ENCODE data around the gene CLN3.
"Not testable (repeated sequence)": the region's sequence is repeated elsewhere in the genome, so short reads cannot be mapped to it uniquely, and the experiment has no call there.

Gene CLN3

GRCh38 chr16:28494121-28494851, 2.4 kb upstream of the CLN3 start, which contains the start of gene APOBR:
APOBR (plus strand) TSS chr16:28494643; CDS start chr16:28494682, 39 bp downstream.
- no peak for DNase-seq (ENCODE audit: low read depth)

DNA sequence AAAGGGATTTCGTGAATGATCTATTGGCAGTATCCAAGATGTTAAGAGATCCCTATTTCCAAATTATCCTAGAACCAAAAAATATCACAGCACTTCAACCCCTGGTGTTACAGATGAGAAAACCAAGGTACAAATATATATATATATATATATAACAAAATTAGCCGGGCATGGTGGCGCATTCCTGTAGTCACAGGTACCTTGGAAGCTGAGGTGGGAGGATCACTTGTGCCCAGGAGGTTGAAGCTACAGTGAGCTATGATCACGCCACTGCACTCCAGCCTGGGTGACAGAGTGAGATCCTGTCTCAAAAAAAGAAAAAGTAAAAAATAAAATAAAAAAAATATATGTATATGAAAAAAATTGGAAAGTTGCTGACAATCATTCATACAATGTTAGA, 637 bp upstream of the CLN3 start:
- DNase-seq (ENCODE audit: low read depth), result no peak

DNA sequence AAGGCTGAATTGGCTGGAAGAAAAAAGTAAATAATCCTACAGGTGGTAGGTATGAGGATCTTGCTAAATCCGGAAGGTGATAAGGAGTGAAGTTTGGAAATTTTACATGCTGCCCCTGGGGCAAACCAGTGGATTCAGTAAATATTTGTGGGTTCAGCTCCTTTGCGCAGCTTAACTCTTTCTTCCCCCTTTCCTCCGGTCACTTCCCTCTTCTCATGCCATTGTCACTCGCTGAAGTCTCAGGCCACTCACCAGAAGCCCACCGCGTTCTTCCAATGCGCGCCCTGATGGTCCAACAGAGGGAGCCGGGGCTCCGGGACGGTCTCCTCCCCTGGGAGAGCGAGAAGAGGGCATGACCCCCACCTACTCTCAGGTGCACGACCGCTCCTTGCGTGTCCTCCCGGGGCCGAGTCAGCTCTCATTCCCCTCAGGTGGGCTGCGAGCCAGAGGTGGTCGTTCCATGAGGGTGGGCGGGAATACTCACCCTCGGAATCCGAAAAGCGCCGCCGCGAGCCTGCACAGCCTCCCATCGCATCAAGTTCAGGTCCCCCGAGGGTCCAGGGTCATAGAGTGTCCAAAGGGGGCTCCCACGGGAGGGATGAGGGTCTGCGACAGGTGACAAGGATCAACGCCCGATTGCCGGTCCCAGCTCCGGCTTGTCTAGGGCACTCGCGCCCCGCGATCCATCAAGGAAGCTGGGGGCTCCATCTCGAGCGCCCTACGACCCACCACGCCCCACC, 474 bp downstream of the CLN3 start:
- DNase-seq (ENCODE audit: low read depth), result no peak

- no peak for DNase-seq (ENCODE audit: low read depth)
These were observed 5.6 kb downstream of the CLN3 start for GRCh38 chr16:28486266-28486665.

DNA sequence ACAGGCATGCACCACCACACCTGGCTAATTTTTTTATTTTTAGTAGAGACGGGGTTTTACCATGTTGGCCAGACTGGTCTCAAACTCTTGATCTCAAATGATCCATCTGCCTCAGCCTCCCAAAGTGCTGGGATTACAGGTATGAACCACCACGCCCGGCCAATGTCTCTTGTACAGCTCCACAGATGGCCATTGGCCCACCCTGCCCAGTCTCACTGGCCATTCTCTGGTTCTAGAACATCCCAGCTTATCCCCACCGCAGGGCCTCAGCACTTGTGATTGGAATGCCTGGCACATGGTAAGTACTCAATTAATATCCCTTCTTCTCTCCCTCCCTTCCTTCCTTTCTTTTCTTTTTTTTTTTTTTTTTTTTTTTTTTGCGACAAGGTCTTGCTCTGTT, 8.5 kb downstream of the CLN3 start:
- DNase-seq (ENCODE audit: low read depth), result not testable (repeated sequence)

DNA sequence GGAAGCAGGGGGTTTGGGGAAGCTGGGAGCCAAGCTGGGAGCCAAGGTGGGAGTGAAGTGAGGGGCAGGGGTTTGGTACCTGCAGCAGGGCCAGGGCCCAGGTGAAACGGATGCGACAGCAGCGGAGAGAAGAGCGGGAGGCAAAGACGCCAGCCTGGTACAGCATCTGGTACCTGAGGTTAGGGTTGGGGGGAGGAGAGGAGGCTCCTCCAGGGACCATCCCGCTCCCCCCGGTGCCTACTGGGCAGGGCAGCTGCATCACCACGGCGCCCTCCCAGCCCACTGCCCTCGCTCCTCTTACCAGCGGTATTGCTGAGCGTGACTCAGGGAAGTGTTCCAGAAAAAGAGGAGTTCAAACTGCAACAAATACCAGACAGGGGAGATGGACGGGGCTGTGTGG, 9.8 kb downstream of the CLN3 start:
- no peak for DNase-seq (ENCODE audit: low read depth)

GRCh38 chr16:28478506-28479180, 13.2 kb downstream of the CLN3 start:
- DNase-seq (ENCODE audit: low read depth), result no peak

GRCh38 chr16:28477311-28477920, 14.5 kb downstream of the CLN3 start:
- DNase-seq (ENCODE audit: low read depth), result no peak

DNA sequence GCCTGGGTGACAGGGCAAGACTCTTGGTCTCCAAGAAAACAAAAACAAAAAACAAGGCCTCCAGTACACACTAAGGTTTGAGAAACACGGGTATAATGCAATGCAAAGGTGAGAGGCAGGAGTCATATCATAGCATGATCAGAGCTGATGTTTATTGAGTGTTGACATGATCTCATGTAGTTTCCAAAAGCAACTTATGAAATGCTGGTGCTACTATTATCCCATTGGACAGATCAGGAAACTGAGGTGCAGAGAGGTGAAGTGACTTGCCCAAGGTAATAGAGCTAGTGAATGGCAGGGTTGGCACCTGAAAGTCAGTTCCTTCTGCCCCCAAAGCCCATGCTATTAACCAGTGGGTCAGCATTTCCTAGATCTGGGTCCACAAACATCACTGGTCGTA, 16.7 kb downstream of the CLN3 start:
- no peak for DNase-seq (ENCODE audit: low read depth)

DNA sequence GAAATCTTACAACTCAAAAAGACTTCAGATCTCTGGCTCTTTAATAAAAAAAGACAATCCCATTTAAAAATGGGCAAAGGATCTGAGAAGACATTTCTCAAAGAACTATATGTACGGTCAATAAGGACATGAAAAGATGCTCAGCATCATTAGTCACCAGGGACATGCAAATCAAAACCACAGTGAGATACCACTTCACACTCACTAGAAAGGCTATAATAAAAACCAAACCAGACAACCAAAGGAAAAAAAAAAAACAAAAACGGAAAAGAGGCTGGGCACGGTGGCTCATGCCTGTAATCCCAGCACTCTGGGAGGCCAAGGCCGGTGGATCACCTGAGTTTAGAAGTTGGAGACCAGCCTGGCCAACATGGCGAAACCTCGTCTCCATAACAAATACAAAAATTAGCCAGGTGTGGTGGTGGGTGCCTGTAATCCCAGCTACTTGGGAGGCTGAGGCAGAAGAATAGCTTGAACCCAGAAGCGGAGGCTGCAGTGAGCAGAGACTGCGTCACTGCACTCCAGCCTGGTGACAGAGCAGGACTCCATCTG, 18.1 kb downstream of the CLN3 start:
- no peak for DNase-seq (ENCODE audit: low read depth)

DNA sequence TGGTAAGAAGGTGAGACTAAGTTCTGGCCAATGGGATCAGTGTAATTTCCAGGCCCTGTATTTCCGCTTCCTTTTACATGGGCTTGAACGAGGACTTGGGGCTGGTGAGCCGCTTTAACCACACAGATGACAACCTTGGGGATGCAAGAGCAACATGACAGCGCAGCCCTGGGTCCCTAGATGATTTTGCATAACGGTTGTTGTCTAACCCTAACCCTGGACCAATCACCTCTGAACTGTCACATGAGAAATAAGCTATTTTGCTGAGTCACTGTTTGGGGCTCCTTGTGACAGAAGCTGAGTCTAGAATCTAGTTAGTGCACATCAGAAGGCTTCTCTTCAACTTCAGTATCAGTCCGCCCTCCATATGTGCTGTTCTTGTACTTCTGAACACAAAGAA, 44.8 kb downstream of the CLN3 start:
- not testable (repeated sequence) for DNase-seq (ENCODE audit: low read depth)

GRCh38 chr16:28446388-28446787, 45.5 kb downstream of the CLN3 start:
- DNase-seq (ENCODE audit: low read depth), result not testable (repeated sequence)

GRCh38 chr16:28443943-28444342, 47.9 kb downstream of the CLN3 start:
- DNase-seq (ENCODE audit: low read depth), result not testable (repeated sequence)

DNA sequence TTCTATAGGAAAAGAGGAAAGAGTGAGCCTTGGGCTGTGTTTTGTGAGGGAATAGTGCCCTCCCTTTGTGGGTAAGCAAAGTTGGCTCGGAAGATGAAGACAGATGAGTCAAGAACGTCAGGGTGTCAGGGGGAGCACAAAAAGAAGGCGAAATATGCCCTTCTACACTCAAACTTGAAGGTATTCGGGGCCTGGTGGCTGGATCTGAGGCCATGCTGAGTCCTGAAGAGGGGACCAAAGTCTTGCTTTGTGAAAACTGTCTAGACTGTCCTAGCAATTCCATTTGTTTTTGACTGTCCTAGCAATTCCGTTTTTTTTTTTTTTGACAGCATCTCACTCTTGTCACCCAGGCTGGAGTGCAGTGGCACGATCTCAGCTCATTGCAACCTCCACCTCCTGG, 53.0 kb downstream of the CLN3 start:
- DNase-seq (ENCODE audit: low read depth), result not testable (repeated sequence)

- DNase-seq (ENCODE audit: low read depth), result not testable (repeated sequence)
These were observed 56.5 kb downstream of the CLN3 start for GRCh38 chr16:28435340-28435739.
